Ascending aorta (tissue), 2 donors: ENCODE results near the gene DCAF8. TPM values are rescaled to one million over a fixed set of nuclear protein-coding genes. Genes with fewer than 3 reads are reported as not detected.

Experiments used
- DNase-seq, 2 donors: peaks; one replicate each; pipeline ENCODE4 v3.0.0-alpha.2; 2019; ENCODE audit warnings: low spot score in 2 of 2
- H3K27ac ChIP-seq, 2 donors: fragments of 200-600 bp; sonication (generic); one replicate each; pipeline ENCODE4 v1.5.1; 2016 to 2017; ENCODE audit warnings: mild to moderate bottlenecking in 1 of 2
- H3K27me3 ChIP-seq: fragments of 200-600 bp; sonication (generic); one replicate; pipeline ENCODE4 v1.5.1; 2017
- H3K36me3 ChIP-seq, 2 donors: fragments of 200-600 bp; sonication (generic); one replicate each; pipeline ENCODE4 v1.5.1; 2016
- H3K4me1 ChIP-seq, 2 donors: fragments of 200-600 bp; sonication (generic); one replicate each; pipeline ENCODE4 v1.5.1; 2016 to 2017; ENCODE audit warnings: mild to moderate bottlenecking in 1 of 2
- H3K4me3 ChIP-seq, 2 donors: fragments of 200-600 bp; sonication (generic); one replicate each; pipeline ENCODE4 v1.5.1; 2016 to 2017; ENCODE audit warnings: mild to moderate bottlenecking in 1 of 2
- H3K9me3 ChIP-seq, 2 donors: fragments of 200-600 bp; sonication (generic); one replicate each; pipeline ENCODE4 v1.5.1; 2016
- intact Hi-C: fragments of 100-400 bp; cut with DNase I; formaldehyde crosslinking; loops from one replicate; pipeline ENCODE4 v1.15.1; 2023
- total RNA-seq: library from RNA; depleted of rRNA; stranded (reverse); fragments of >200 nt; gene quantifications from one replicate; pipeline ENCODE4 v1.1.0, GENCODE V29; 2016
- TF ChIP-seq, protein P1 (sequence below), 3 experiments: fragments of 200-600 bp in 2 of 3; fragments of 450-650 bp in 1 of 3; sonication (generic) in 2 of 3; IDR thresholded peaks; one replicate each; pipeline ENCODE4 v1.5.1; 2016 to 2019; ENCODE audit warnings: antibody characterized with exemption in 3 of 3, mild to moderate bottlenecking in 1 of 3, moderate library complexity in 1 of 3

DCAF8 gene
- total RNA-seq, 1 donor from 2014 or later, result 68.9 TPM

DNA sequence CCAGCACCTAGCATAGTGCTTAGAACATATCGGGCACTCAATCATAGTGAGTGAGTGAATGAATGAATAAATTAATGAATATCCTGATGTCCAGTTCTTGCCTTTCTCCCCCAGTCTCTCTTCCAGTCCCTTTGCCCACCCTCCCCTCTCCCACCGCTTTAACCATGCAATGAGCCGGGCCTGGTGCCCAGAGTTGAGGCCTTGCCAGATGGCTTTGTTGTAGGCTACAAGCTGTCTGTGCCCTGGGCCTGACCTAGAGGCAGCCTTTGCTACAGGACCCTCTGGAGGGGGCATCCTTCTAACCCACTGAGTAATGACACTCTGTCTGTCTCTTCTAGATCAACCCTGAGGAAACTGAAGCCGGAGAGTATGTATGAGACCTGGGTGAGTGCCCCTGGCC is 65.1 kb downstream of the DCAF8 start:
- H3K4me1 ChIP-seq, result peaks cover 3 to 7% of the 10 kb centered on the region in 2 donors
- no peaks in the 10 kb centered on the region for H3K9me3 ChIP-seq
- DNase-seq, result no peak
- H3K27me3 ChIP-seq, result no peaks in the 10 kb centered on the region
- intact Hi-C loops, result no loop called here
- H3K27ac ChIP-seq, result no peak overlapping the region
- H3K36me3 ChIP-seq, result no peaks in the 10 kb centered on the region
- TF ChIP-seq, protein P1, sequence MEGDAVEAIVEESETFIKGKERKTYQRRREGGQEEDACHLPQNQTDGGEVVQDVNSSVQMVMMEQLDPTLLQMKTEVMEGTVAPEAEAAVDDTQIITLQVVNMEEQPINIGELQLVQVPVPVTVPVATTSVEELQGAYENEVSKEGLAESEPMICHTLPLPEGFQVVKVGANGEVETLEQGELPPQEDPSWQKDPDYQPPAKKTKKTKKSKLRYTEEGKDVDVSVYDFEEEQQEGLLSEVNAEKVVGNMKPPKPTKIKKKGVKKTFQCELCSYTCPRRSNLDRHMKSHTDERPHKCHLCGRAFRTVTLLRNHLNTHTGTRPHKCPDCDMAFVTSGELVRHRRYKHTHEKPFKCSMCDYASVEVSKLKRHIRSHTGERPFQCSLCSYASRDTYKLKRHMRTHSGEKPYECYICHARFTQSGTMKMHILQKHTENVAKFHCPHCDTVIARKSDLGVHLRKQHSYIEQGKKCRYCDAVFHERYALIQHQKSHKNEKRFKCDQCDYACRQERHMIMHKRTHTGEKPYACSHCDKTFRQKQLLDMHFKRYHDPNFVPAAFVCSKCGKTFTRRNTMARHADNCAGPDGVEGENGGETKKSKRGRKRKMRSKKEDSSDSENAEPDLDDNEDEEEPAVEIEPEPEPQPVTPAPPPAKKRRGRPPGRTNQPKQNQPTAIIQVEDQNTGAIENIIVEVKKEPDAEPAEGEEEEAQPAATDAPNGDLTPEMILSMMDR (IDR thresholded peaks at IDR 0.05), result no peak
- no peak overlapping the region for H3K4me3 ChIP-seq

DNA sequence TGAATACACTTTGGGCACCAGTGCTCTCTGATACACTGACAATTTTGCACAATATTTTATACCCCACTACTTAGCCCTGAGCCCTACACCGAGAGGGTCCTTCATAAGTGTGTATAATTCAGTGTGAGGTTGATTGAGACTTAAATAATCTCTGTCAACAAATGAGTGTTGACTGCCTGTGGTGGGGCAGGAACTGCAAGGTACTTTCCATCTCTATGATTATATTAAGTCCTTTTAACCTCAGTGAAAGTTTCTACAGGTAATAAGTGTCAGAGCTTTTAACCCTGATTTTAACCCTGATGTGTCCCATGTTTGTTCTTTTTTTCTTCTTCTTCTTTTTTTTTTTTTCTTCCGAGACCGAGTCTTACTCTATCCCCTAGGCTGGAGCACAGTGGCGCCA is 66.2 kb downstream of the DCAF8 start:
- no peak overlapping the region for H3K4me3 ChIP-seq
- H3K36me3 ChIP-seq, result no peaks in the 10 kb centered on the region
- DNase-seq, result no peak
- intact Hi-C loops, result no loop called here
- H3K27me3 ChIP-seq, result no peaks in the 10 kb centered on the region
- TF ChIP-seq, protein P1 (IDR thresholded peaks at IDR 0.05), result no peak
- no peaks in the 10 kb centered on the region for H3K9me3 ChIP-seq
- H3K4me1 ChIP-seq, result peaks cover 3 to 7% of the 10 kb centered on the region in 2 donors
- no peak overlapping the region for H3K27ac ChIP-seq

DNA sequence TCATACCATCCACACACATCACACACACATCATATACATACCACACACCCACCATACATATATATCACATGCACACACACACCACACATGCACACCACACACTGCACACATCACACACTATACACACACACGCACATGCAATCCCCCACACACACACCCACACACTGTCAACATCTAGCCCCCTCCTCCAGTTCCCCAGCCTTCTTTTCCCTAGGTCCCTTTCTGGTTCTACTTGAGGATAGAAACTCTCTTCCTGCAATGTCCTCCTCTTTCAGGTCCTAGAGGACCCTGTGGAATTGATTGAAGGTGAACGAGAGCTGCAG is 67.7 kb downstream of the DCAF8 start:
- intact Hi-C loops, result no loop called here
- H3K9me3 ChIP-seq, result no peaks in the 10 kb centered on the region
- no peak for DNase-seq

DNA sequence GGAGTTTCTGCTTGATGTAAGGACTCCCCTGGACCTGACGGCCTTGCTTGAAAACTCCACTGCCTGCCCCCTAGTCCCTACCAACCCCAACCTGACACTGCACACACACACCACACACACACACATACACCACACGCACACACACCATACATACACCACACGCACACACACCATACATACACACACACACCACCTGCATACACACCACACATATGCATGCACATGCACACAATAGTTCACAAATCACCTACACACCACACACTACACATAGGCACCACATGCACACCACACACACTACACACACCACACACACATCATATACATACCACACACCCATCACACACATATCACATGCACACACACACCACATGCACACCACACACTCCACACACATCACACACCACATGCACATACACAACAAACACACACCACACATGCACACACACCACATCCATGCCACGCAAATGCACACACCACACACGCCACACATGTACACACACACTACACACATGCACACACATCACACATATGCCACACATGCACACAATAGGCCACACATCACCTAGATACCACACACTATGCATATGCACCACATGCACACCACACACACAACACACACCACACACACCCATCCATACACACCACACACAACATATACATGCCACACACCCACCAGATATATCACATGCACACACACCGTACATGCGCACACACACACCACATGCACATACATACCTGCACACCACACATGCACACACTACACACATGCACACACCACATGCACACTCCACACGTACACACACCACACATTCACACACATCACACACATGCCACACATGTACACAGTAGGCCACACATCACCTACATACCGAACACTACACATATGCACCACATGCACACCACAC is 68.3 kb downstream of the DCAF8 start:
- peak overlapping the region in 1 of 2 donors; percentile 54 for H3K27ac ChIP-seq
- intact Hi-C loops, result loop anchor here (1.0 kb wide), 6 partner anchors 10 to 97 kb away; partner anchors contain the start of gene PEX19
- TF ChIP-seq, protein P1 (IDR thresholded peaks at IDR 0.05), result no peak
- H3K9me3 ChIP-seq, result no peaks in the 10 kb centered on the region
- H3K4me1 ChIP-seq, result peaks cover 9 to 20% of the 10 kb centered on the region in 2 donors
- DNase-seq, result no peak
- H3K27me3 ChIP-seq, result no peaks in the 10 kb centered on the region
- no peak overlapping the region for H3K4me3 ChIP-seq
- H3K36me3 ChIP-seq, result no peaks in the 10 kb centered on the region

More for the DNA sequence above, 67.7 kb downstream of the DCAF8 start:
- H3K27ac ChIP-seq, result no peak overlapping the region
- TF ChIP-seq, protein P1 (IDR thresholded peaks at IDR 0.05), result no peak
- H3K27me3 ChIP-seq, result no peaks in the 10 kb centered on the region
- H3K4me1 ChIP-seq, result peaks cover 9 to 17% of the 10 kb centered on the region in 2 donors
- H3K4me3 ChIP-seq, result no peak overlapping the region
- H3K36me3 ChIP-seq, result no peaks in the 10 kb centered on the region

DNA sequence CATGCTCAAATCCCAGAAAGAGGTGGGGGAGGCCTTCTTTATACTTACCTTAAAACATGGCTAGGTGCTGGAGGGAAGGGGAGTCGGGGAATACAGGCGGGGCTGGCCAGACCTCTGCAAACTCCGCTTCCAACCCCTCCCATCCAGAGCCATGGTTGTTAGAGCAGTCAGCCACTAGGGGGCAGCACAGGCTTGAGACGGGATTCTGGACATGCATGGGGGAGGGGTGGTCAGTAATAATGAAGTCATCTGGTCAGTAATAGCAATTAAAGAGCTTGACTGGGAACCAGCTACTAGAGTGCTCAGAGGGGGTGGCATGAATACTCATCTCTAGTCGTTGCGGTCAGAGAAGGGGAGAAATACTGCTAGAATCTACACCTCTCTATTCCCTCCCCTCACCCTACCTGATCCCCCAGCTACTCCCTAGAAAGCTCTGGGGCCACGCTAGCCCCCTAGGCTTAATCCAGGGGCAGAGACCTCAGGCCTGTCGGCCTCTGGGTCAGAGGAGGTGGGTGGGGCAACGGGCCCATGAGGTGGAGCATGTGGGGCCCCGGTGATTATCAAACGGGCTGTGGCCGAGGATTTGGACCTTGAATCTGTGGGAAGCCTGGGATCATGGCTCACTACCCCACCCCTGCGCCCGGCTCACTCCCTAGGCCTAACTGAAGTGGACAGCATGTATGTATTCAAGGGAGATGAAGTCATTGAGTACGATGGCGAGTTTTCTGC is 69.1 kb downstream of the DCAF8 start:
- peak; percentile 50 to 91 for DNase-seq
- Histone ChIP-seq H3K36me3 (no peaks in the 10 kb centered on the region), H3K27ac (peak overlapping the region in 1 of 2 donors; percentile 54), H3K9me3 (no peaks in the 10 kb centered on the region), H3K4me3 (peak overlapping the region in 1 of 2 donors; percentile 43), H3K27me3 (no peaks in the 10 kb centered on the region), H3K4me1 (peaks cover 9 to 20% of the 10 kb centered on the region in 2 donors)
- TF ChIP-seq, protein P1 (IDR thresholded peaks at IDR 0.05), result peak; percentile 91 to 97 (median 94)
- intact Hi-C loops, result loop anchor here (1.0 kb wide), 6 partner anchors 11 to 98 kb away; partner anchors contain the start of gene PEX19
